Thoracic aorta (tissue), 2 donors: Measurements from ENCODE around the gene RASAL1. TPM values are rescaled to one million over a fixed set of nuclear protein-coding genes. Genes with fewer than 3 reads are reported as not detected.
"Not testable (repeated sequence)": the region's sequence is repeated elsewhere in the genome, so short reads cannot be mapped to it uniquely, and the experiment has no call there.

Experiments used
- ATAC-seq: fragments of 150-250 bp; one replicate; pipeline ENCODE4 v1.8.0; 2017; ENCODE audit warnings: low read depth; ENCODE audit not compliant: insufficient number of reproducible peaks, low FRiP score
- DNase-seq: peaks from one replicate; pipeline ENCODE4 v3.0.0-alpha.2; 2020; ENCODE audit warnings: low spot score
- H3K27ac ChIP-seq, 2 donors: fragments of 200-600 bp; sonication (generic); 1 replicate in 1 of 2; 2 replicates in 1 of 2; pipeline ENCODE4 v1.5.1; 2016; ENCODE audit warnings: mild to moderate bottlenecking in 2 of 2, moderate library complexity in 2 of 2
- H3K27me3 ChIP-seq: fragments of 200-600 bp; sonication (generic); replicated peaks from 2 replicates; pipeline ENCODE4 v1.6.0; 2016; ENCODE audit warnings: mild to moderate bottlenecking; ENCODE audit not compliant: insufficient read depth
- H3K36me3 ChIP-seq: fragments of 200-600 bp; sonication (generic); one replicate; pipeline ENCODE4 v1.5.1; 2016
- H3K4me1 ChIP-seq, 2 donors: fragments of 200-600 bp; sonication (generic); 1 replicate in 1 of 2; 2 replicates in 1 of 2; pipeline versions ENCODE4 v1.5.1 to v1.6.0; 2016; ENCODE audit warnings: low read depth in 2 of 2, mild to moderate bottlenecking in 1 of 2; ENCODE audit not compliant: control insufficient read depth in 1 of 2
- H3K4me3 ChIP-seq: fragments of 200-600 bp; sonication (generic); 2 replicates; pipeline ENCODE4 v1.5.1; 2016; ENCODE audit warnings: mild to moderate bottlenecking
- H3K9me3 ChIP-seq: fragments of 200-600 bp; sonication (generic); 2 replicates; pipeline ENCODE4 v1.5.1; 2016
- total RNA-seq, 2 donors: library from RNA; depleted of rRNA; stranded (reverse); fragments of >200 nt; gene quantifications; one replicate each; pipeline versions ENCODE4 v1.1.0 to v1.2.3, GENCODE V29; 2016
- TF ChIP-seq, protein P1 (sequence below): fragments of 200-600 bp; sonication (generic); IDR thresholded peaks from one replicate; pipeline ENCODE4 v1.5.1; 2019; ENCODE audit warnings: antibody characterized with exemption

The RASAL1 gene
- total RNA-seq, 2 donors from 2014 or later = 2.0 TPM; not detected in 1

DNA sequence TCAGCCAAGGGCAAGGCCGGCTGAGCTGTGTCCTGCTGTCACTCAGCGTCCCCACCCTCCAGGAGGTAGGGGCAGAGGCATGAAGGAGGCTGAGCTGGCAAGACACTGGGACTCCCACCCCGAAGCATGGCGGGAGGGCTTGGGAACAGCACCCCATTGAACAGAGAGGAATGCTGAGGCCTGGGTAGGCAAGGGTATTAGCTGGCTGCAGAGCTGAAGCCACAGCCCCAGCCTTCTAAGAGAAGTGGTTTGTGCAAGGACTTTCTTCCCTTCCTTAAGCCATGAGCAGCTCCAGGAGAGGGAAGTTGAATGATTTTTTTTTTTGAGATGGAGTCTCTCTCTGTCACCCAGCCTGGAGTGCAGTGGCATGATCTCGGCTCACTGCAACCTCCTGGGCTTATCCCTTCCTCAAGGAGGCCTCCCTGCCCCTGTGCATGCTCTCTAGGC lies 7.3 kb upstream of the RASAL1 start:
- no peak overlapping the region for H3K4me3 ChIP-seq
- peak overlapping the region in 1 of 2 donors; percentile 5 for H3K27ac ChIP-seq
- H3K27me3 ChIP-seq = no peaks in the 10 kb centered on the region
- H3K36me3 ChIP-seq = no peaks in the 10 kb centered on the region
- ATAC-seq = no peak
- H3K4me1 ChIP-seq = no peaks in the 10 kb centered on the region
- no peak for DNase-seq
- TF ChIP-seq, protein P1, sequence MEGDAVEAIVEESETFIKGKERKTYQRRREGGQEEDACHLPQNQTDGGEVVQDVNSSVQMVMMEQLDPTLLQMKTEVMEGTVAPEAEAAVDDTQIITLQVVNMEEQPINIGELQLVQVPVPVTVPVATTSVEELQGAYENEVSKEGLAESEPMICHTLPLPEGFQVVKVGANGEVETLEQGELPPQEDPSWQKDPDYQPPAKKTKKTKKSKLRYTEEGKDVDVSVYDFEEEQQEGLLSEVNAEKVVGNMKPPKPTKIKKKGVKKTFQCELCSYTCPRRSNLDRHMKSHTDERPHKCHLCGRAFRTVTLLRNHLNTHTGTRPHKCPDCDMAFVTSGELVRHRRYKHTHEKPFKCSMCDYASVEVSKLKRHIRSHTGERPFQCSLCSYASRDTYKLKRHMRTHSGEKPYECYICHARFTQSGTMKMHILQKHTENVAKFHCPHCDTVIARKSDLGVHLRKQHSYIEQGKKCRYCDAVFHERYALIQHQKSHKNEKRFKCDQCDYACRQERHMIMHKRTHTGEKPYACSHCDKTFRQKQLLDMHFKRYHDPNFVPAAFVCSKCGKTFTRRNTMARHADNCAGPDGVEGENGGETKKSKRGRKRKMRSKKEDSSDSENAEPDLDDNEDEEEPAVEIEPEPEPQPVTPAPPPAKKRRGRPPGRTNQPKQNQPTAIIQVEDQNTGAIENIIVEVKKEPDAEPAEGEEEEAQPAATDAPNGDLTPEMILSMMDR = no peak
- H3K9me3 ChIP-seq = peaks cover 3% of the 10 kb centered on the region

DNA sequence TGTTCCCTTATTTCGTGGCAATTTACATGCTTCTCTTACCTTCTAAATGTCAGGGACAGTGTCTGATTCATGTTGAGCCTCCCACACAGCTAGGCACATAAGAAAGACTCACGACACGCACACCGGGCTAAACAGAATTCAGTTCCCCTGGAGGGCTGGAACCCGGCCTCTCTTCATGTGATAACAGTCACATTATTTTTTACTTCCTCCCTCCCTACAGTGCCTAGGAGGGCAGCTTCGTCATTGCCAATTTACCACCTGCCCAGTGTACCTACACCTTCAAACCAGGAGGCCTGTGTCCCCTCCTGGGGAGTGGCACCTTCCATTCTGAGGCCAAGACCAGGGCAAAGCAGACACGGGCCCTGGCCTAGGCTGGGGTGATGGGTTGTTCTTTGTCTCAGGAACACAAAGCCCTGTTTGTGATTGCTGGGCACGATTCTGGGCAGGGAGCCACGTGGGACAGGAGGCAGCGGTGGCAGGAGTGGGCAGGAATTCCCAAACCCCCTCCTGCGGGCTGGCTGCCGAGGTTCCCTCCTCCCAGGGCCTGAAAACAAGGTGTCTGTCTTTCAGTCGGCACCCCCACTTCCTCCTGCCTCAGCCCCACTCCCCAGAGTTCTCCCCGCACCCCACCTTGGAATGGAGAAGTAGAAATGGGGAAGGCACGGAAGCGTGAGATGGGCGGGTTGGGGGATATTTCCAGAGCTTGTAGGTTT lies 6.8 kb upstream of the RASAL1 start:
- TF ChIP-seq, protein P1 = no peak
- Histone ChIP-seq H3K36me3 (no peaks in the 10 kb centered on the region), H3K27ac (peak overlapping the region in 1 of 2 donors; percentile 5), H3K4me3 (no peak overlapping the region), H3K4me1 (no peaks in the 10 kb centered on the region), H3K9me3 (peaks cover 3% of the 10 kb centered on the region), H3K27me3 (no peaks in the 10 kb centered on the region)
- ATAC-seq (no peak), DNase-seq (no peak)

DNA sequence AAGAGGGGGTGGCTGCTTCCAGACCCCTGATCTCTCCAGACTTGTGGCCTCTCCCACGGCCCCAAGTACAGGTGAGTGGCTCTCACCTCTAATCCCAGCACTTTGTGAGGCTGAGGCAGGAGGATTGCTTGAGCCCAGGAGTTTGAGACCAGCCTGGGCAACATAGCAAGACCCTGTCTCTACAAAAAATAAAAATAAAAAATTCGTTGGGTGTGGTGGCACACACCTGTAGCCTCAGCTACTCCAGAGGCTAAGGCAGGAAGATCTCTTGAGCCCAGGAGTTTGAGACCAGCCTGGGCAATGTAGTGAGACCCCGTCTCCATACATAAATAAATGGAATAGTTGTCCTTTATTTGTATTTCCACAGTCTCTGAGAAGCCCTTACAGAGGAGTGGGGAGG lies 6.2 kb upstream of the RASAL1 start:
- H3K9me3 ChIP-seq, DNase-seq, H3K4me1 ChIP-seq, ATAC-seq, H3K27me3 ChIP-seq, H3K27ac ChIP-seq, H3K36me3 ChIP-seq, H3K4me3 ChIP-seq: not testable (repeated sequence)

DNA sequence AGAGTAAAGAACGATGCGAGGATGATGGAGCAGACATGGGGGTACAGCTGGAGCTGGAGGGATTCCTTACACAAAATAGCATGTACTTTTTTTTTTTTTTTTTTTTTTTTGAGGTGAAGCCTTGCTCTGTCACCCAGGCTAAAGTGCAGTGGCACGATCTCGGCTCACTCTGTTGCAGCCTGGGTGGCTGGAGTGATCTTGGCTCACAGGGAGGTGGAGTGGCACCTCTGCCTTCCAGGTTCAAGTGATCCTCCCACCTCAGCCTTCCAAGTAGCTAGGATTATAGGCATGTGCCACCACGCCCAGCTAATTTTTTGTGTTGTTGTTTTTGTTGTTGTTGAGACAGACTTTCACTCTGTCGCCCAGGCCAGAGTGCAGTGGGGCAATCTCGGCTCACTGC lies 5.1 kb upstream of the RASAL1 start:
- TF ChIP-seq, protein P1 = no peak

DNA sequence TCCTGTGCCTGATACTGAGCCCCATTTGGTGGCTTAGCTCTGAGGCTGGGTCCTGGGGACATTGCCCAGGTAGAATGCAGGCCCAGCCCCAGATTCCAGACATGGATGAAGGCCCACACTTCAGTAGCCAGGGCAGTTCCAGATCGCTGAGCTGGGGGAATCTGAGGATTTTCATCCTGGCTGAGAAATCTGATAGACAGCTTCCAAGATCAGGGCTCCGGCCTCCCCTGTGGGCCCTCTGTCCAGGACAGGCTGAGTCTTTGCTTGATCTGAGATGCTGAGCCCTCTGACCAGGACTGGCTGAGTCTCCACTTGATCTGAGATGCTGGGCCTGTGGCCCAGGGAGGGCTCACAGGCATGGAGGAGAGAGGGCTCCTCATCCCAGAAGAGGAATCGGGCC lies 3.3 kb upstream of the RASAL1 start:
- DNase-seq (no peak), ATAC-seq (no peak)
- no peak overlapping the region for H3K27ac ChIP-seq
- no peak overlapping the region for H3K4me3 ChIP-seq
- H3K9me3 ChIP-seq = no peaks in the 10 kb centered on the region
- no peaks in the 10 kb centered on the region for H3K27me3 ChIP-seq
- H3K4me1 ChIP-seq = peaks cover 0 to 3% of the 10 kb centered on the region in 2 donors
- TF ChIP-seq, protein P1 = no peak
- H3K36me3 ChIP-seq = no peaks in the 10 kb centered on the region

More for the DNA sequence above, 5.1 kb upstream of the RASAL1 start:
- Histone ChIP-seq H3K4me3 (no peak overlapping the region), H3K27ac (no peak overlapping the region), H3K36me3 (no peaks in the 10 kb centered on the region), H3K27me3 (no peaks in the 10 kb centered on the region), H3K9me3 (no peaks in the 10 kb centered on the region), H3K4me1 (peaks cover 0 to 3% of the 10 kb centered on the region in 2 donors)
- DNase-seq = no peak
- ATAC-seq = no peak
